Measurements from ENCODE around the gene KATNIP.

Gene KATNIP

GRCh38 chr16:27599606-27600005, 49.7 kb downstream of the KATNIP start:
- no peaks in the 10 kb centered on the region for H3K27me3 ChIP-seq
- H3K4me1 ChIP-seq (ENCODE audit: control insufficient read depth in 1 of 2, insufficient read depth in 1 of 2, low read depth in 1 of 2, low read length in 1 of 2) = peaks cover 16 to 17% of the 10 kb centered on the region in 2 experiments
- H3K4me3 ChIP-seq (ENCODE audit: low read depth in 1 of 2, low read length in 1 of 2) = no peak overlapping the region
- TF ChIP-seq, protein P1, sequence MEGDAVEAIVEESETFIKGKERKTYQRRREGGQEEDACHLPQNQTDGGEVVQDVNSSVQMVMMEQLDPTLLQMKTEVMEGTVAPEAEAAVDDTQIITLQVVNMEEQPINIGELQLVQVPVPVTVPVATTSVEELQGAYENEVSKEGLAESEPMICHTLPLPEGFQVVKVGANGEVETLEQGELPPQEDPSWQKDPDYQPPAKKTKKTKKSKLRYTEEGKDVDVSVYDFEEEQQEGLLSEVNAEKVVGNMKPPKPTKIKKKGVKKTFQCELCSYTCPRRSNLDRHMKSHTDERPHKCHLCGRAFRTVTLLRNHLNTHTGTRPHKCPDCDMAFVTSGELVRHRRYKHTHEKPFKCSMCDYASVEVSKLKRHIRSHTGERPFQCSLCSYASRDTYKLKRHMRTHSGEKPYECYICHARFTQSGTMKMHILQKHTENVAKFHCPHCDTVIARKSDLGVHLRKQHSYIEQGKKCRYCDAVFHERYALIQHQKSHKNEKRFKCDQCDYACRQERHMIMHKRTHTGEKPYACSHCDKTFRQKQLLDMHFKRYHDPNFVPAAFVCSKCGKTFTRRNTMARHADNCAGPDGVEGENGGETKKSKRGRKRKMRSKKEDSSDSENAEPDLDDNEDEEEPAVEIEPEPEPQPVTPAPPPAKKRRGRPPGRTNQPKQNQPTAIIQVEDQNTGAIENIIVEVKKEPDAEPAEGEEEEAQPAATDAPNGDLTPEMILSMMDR (IDR thresholded peaks at IDR 0.05) = no peak
- H3K27ac ChIP-seq = no peak overlapping the region
- no peaks in the 10 kb centered on the region for H3K9me3 ChIP-seq
- peaks cover 10% of the 10 kb centered on the region for H3K36me3 ChIP-seq
